ENCODE data around the gene C19orf33.
"Not testable (repeated sequence)": the region's sequence is repeated elsewhere in the genome, so short reads cannot be mapped to it uniquely, and the experiment has no call there.

The C19orf33 gene

GRCh38 chr19:38337360-38337653, 33.3 kb downstream of the C19orf33 start:
- Histone ChIP-seq H3K4me3 (ENCODE audit: severe bottlenecking) (peak overlapping the region; percentile 46), H3K27ac (ENCODE audit: poor library complexity, severe bottlenecking) (peak overlapping the region; percentile 61), H3K27me3 (ENCODE audit: insufficient read depth, poor library complexity, severe bottlenecking) (no peaks in the 10 kb centered on the region), H3K9me3 (ENCODE audit: severe bottlenecking) (no peaks in the 10 kb centered on the region), H3K4me1 (ENCODE audit: insufficient read depth, poor library complexity, severe bottlenecking) (no peaks in the 10 kb centered on the region), H3K36me3 (ENCODE audit: low read depth) (no peaks in the 10 kb centered on the region)
- no peak for ATAC-seq (ENCODE audit: low read depth)
- no peak for DNase-seq (ENCODE audit: low spot score)
- TF ChIP-seq, protein P1, sequence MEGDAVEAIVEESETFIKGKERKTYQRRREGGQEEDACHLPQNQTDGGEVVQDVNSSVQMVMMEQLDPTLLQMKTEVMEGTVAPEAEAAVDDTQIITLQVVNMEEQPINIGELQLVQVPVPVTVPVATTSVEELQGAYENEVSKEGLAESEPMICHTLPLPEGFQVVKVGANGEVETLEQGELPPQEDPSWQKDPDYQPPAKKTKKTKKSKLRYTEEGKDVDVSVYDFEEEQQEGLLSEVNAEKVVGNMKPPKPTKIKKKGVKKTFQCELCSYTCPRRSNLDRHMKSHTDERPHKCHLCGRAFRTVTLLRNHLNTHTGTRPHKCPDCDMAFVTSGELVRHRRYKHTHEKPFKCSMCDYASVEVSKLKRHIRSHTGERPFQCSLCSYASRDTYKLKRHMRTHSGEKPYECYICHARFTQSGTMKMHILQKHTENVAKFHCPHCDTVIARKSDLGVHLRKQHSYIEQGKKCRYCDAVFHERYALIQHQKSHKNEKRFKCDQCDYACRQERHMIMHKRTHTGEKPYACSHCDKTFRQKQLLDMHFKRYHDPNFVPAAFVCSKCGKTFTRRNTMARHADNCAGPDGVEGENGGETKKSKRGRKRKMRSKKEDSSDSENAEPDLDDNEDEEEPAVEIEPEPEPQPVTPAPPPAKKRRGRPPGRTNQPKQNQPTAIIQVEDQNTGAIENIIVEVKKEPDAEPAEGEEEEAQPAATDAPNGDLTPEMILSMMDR (IDR thresholded peaks at IDR 0.05; ENCODE audit: poor library complexity, severe bottlenecking) = no peak

DNA sequence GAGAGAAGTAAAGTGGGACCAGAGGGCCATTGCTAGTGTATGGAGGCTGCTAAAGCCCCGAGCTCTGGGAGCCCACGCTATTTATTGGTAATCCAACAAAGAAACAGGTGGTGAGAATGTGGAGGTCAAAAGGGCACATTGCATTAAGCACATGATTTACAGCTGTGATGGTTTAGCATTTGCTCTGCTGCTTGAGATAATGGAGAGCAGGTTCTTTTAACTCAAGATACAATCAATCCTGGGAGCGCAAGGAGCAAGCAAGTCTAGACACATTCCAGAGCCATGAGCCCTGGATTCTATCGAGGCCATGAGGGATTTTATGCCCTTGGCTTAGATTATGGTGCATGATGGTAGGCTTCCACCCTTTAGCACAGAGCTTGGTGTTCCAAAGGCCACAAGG, 35.0 kb downstream of the C19orf33 start:
- not testable (repeated sequence) for ATAC-seq (ENCODE audit: low read depth)

DNA sequence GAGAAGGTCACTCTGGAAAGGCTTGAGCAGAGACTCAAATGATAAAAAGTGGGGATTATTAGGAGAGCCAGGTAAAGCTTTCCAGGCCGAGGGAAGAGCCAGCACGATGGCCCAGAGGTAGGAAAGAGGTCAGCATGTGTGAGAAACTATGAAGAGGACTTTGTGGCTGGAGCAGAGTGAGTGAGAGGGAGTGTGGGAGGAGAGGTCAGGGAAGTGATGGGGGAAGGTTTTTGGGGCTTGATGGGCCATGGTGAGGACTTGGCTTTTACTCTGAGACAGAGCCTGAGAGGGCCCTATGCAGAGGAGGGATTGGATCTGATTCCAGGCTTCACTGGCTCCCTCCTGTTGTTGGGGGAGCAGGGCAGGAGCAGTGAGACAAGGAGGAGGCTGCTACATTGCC, 36.9 kb downstream of the C19orf33 start:
- no peak for DNase-seq (ENCODE audit: low spot score)

More for the DNA sequence above, 35.0 kb downstream of the C19orf33 start:
- not testable (repeated sequence) for H3K4me3 ChIP-seq (ENCODE audit: severe bottlenecking); H3K36me3 ChIP-seq (ENCODE audit: low read depth); H3K9me3 ChIP-seq (ENCODE audit: severe bottlenecking); H3K27me3 ChIP-seq (ENCODE audit: insufficient read depth, poor library complexity, severe bottlenecking); H3K27ac ChIP-seq (ENCODE audit: poor library complexity, severe bottlenecking); DNase-seq (ENCODE audit: low spot score); H3K4me1 ChIP-seq (ENCODE audit: insufficient read depth, poor library complexity, severe bottlenecking)

GRCh38 chr19:38346837-38347236, 42.8 kb downstream of the C19orf33 start:
- H3K36me3 ChIP-seq (ENCODE audit: low read depth) = no peaks in the 10 kb centered on the region
- H3K9me3 ChIP-seq (ENCODE audit: severe bottlenecking) = no peaks in the 10 kb centered on the region
- H3K27ac ChIP-seq (ENCODE audit: poor library complexity, severe bottlenecking) = no peak overlapping the region
- TF ChIP-seq, protein P1 (IDR thresholded peaks at IDR 0.05; ENCODE audit: poor library complexity, severe bottlenecking) = no peak
- ATAC-seq (ENCODE audit: low read depth) = no peak
- no peak for DNase-seq (ENCODE audit: low spot score)
- H3K4me3 ChIP-seq (ENCODE audit: severe bottlenecking) = no peak overlapping the region
- H3K4me1 ChIP-seq (ENCODE audit: insufficient read depth, poor library complexity, severe bottlenecking) = no peaks in the 10 kb centered on the region
- no peaks in the 10 kb centered on the region for H3K27me3 ChIP-seq (ENCODE audit: insufficient read depth, poor library complexity, severe bottlenecking)

More for the DNA sequence above, 36.9 kb downstream of the C19orf33 start:
- H3K27me3 ChIP-seq (ENCODE audit: insufficient read depth, poor library complexity, severe bottlenecking) = no peaks in the 10 kb centered on the region
- no peak overlapping the region for H3K27ac ChIP-seq (ENCODE audit: poor library complexity, severe bottlenecking)
- H3K4me3 ChIP-seq (ENCODE audit: severe bottlenecking) = no peak overlapping the region
- no peak for ATAC-seq (ENCODE audit: low read depth)
- TF ChIP-seq, protein P1 (IDR thresholded peaks at IDR 0.05; ENCODE audit: poor library complexity, severe bottlenecking) = no peak
- no peaks in the 10 kb centered on the region for H3K36me3 ChIP-seq (ENCODE audit: low read depth)
- no peaks in the 10 kb centered on the region for H3K4me1 ChIP-seq (ENCODE audit: insufficient read depth, poor library complexity, severe bottlenecking)
- no peaks in the 10 kb centered on the region for H3K9me3 ChIP-seq (ENCODE audit: severe bottlenecking)

DNA sequence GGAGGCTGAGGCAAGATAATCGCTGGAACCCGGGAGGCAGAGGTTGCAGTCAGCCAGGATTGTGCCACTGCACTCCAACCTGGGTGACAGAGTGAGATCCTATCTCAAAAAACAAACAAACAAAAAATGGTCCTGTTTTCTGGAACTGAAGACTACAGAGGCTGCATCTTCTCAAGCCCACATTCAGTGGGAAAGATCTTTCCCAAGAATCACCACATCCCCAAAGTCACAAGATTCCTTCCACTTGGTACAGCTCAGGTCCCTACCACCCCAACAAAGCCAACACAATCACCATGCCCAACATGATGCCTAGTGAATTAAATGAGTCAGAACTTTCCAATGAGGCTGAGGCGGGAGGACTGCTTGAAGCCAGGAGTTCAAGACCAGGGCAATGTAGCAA, 46.8 kb downstream of the C19orf33 start:
- Histone ChIP-seq H3K9me3 (ENCODE audit: severe bottlenecking) (no peaks in the 10 kb centered on the region), H3K27ac (ENCODE audit: poor library complexity, severe bottlenecking) (no peak overlapping the region), H3K27me3 (ENCODE audit: insufficient read depth, poor library complexity, severe bottlenecking) (no peaks in the 10 kb centered on the region), H3K36me3 (ENCODE audit: low read depth) (no peaks in the 10 kb centered on the region), H3K4me1 (ENCODE audit: insufficient read depth, poor library complexity, severe bottlenecking) (no peaks in the 10 kb centered on the region), H3K4me3 (ENCODE audit: severe bottlenecking) (no peak overlapping the region)
- TF ChIP-seq, protein P1 (IDR thresholded peaks at IDR 0.05; ENCODE audit: poor library complexity, severe bottlenecking) = no peak
- DNase-seq (ENCODE audit: low spot score) (no peak), ATAC-seq (ENCODE audit: low read depth) (no peak)

All from RWPE2 (cell line).